ENCODE data around the gene MECP2.
A peak's percentile ranks its signal among the peaks of the same experiment; 100 is the strongest.
"Not testable (repeated sequence)": the region's sequence is repeated elsewhere in the genome, so short reads cannot be mapped to it uniquely, and the experiment has no call there.

Gene MECP2

DNA sequence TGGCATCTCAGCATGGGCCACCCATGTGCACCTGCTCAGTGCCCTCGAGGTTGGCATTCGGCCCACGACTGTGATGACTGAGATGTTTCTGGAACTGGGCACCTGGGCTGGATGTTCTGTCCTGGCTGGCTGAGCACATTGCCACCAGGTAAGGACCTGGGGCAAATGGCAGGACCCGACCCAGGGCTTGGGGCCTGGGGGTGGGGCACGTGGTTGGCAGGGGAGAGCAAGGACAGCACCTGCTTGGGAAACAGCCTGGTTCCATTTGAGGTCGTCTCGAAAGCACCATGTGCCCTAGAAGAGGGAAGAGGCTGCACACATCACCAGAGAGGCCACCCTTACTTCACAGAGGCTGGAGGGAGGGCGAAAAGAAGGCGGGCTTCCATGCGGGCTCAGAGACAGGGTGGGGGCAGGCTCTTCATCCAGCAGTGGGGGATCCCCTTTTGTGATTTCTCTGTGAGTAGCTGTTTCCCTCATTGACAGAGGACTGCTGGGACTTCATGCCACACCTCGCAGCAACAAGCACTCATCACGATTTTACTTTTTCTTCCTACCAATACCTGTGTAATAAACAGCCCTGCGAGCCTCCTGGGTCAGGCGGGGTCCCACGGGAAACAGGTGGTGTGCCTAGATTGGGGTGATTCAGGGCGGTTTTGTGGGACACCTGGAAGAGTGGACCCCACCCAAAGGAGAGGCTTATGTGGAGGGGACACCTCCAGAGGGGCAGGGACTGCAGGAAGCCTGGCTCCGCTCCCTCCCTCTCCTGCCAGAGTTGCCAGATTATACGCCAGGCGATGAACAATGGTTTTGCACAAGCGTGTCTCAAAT is 113.0 kb downstream of the MECP2 start:
- no peak for DNase-seq

DNA sequence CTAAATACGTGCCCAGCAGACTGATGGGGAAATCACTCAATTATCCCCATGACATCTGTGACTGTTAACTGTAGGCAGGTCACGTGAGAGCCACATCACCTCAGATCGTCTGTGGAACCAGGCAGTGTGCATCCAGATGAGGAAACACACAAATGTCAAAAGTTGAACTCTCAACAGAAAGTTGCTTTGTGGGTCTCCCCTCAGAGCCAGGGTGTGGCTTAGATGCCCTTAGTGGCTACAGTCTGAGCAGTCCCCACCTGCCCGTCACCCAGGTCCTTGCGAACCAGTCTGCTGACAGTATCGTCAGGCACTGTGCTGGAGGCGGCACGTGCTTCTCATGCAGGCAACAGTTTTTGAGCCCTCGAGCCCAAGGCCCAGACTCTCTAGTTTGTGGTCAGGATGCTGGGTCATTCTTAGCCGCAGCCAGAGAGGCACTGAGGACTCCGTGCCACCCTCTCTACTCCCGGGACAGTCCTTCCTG is 114.2 kb downstream of the MECP2 start:
- DNase-seq: no peak

GRCh38 chrX:153981771-153982533 is 115.6 kb downstream of the MECP2 start:
- DNase-seq: peak; percentile 40

- DNase-seq: no peak
Measured at GRCh38 chrX:153981231-153981630, 116.3 kb downstream of the MECP2 start.

- DNase-seq: not testable (repeated sequence)
Measured at GRCh38 chrX:153980394-153980793, 117.1 kb downstream of the MECP2 start.

DNA sequence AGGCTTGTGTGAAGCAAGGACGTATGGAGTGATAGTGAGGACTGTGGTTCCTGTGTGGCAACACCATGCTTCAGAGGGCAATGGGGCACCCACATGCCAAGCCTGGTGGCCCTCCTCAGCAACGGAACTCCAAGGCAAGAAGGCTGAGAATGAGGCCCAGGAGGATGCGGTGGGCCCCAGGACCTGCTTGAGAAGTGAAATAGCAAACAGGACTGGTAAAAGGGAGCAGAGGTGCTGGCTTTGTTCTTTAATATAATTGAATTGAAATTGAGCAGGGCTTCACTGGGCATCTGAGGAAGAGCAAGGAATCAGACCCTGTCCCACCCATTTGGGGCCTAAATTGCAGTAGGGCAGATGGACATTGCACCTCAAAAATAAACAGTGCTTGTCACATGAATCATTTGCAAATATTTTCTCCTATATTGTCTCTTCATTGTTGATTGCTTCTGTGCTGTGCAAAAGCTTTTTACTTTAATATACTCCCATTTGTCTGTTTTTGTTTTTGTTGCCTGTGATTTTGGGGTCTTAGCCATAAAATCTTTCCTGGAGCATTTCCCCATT is 122.7 kb downstream of the MECP2 start:
- no peak for DNase-seq

GRCh38 chrX:153974003-153974725 is 123.4 kb downstream of the MECP2 start:
- DNase-seq: no peak

DNA sequence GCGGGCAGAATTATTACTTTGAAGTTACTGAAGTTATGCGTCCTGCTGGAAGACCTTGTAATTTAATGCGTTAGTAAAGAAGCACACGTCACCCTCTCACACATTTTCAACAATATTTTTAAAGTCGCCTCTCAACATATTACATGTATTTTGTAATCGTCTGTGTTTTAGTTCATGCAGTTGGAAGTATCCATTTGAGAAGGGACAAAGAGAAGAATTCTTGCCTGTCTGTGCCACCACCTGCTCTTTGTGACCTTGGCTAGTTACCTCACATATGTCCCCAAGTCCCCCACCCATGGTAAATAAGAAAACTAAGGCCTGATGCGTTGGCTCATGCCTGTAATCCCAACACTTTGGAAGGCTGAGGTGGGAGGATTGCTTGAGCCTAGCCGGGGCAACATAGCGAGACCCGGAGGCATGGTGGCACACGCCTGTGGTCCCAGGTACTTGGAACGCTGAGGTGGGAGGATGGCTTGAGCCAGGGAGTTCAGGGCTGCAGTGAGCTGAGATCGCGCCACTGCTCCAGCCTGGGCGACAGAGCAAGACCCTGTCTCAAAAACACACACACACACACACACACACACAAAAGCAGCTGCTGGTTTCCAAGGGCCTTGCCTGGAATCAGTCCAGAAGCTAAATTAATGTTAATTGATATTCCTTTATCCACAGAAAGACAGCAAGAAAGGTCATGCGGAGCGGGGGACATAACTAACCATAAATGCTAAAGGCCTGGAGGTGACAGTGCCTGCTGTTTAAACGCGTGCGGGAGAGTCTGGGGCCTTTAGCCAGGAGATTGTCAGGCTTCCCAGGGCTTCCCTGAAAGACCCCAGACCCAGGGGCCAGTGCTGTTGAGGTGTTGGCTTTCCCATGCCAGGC is 124.2 kb downstream of the MECP2 start:
- no peak for DNase-seq

- DNase-seq: peak; percentile 87
Measured at GRCh38 chrX:153972368-153973126, 125.0 kb downstream of the MECP2 start, which contains the start of gene TMEM187. TMEM187 (plus strand) TSS chrX:153972754; CDS start chrX:153982063, 9,309 bp downstream.

Measured in activated gamma-delta T cell treated with Interleukin-2 at 50 U/mL for 16 hours (primary cell).